ENCODE measurements around the gene NCAN. TPM values are rescaled to one million over a fixed set of nuclear protein-coding genes. Genes with fewer than 3 reads are reported as not detected.

Gene NCAN
- total RNA-seq, 6 experiments from 2014 or later = 0.04 to 0.07 (median 0.06) TPM; not detected in 2

GRCh38 chr19:19267305-19267704 is 55.5 kb downstream of the NCAN start:
- Histone ChIP-seq H3K4me1 (peaks cover 0 to 15% (median 6%) of the 10 kb centered on the region in 4 donors), H3K27me3 (no peaks in the 10 kb centered on the region), H3K9me3 (no peaks in the 10 kb centered on the region), H3K36me3 (no peaks in the 10 kb centered on the region), H3K27ac (no peak overlapping the region), H3K4me3 (no peak overlapping the region)
- intact Hi-C loops (cut with DNase I) = no loop called here
- ATAC-seq (no peak), DNase-seq (no peak)
- WGBS (ENCODE audit: insufficient coverage, low coverage, low lambda C conversion rate, missing lambda C conversion rate) = 96% methylated on average over 3 of the region's 3 CpGs
- TF ChIP-seq CTCF (IDR thresholded peaks at IDR 0.05) (no peak), POLR2A (IDR thresholded peaks at IDR 0.05) (no peak)

- DNase-seq (peak in 2 of 3 donors; percentile 62 to 66), ATAC-seq (peak; percentile 51 to 72 (median 60))
- H3K9me3 ChIP-seq = no peaks in the 10 kb centered on the region
- intact Hi-C loops (cut with DNase I) = no loop called here
- H3K36me3 ChIP-seq = no peaks in the 10 kb centered on the region
- H3K27ac ChIP-seq = no peak overlapping the region
- peaks cover 0 to 21% (median 9%) of the 10 kb centered on the region in 4 donors for H3K4me1 ChIP-seq
- no peak overlapping the region for H3K4me3 ChIP-seq
- H3K27me3 ChIP-seq = no peaks in the 10 kb centered on the region
- WGBS (ENCODE audit: insufficient coverage, low coverage, low lambda C conversion rate, missing lambda C conversion rate) = 71% methylated on average over 2 of the region's 10 CpGs
- no peak for TF ChIP-seq POLR2A (IDR thresholded peaks at IDR 0.05)
- no peak for TF ChIP-seq CTCF (IDR thresholded peaks at IDR 0.05)
These were observed 57.0 kb downstream of the NCAN start for GRCh38 chr19:19268453-19269385.

GRCh38 chr19:19269952-19270694 is 58.4 kb downstream of the NCAN start:
- intact Hi-C loops (cut with DNase I) = no loop called here
- peaks cover 0 to 34% (median 16%) of the 10 kb centered on the region in 4 donors for H3K4me1 ChIP-seq
- H3K4me3 ChIP-seq = no peak overlapping the region
- no peak overlapping the region for H3K27ac ChIP-seq
- WGBS (ENCODE audit: insufficient coverage, low coverage, low lambda C conversion rate, missing lambda C conversion rate) = no CpG with 5 or more reads among the region's 18 CpGs
- H3K9me3 ChIP-seq = no peaks in the 10 kb centered on the region
- H3K27me3 ChIP-seq = no peaks in the 10 kb centered on the region
- H3K36me3 ChIP-seq = no peaks in the 10 kb centered on the region
- no peak for TF ChIP-seq POLR2A (IDR thresholded peaks at IDR 0.05)
- TF ChIP-seq CTCF (IDR thresholded peaks at IDR 0.05) = no peak
- ATAC-seq (no peak), DNase-seq (no peak)

GRCh38 chr19:19270749-19271571 is 59.2 kb downstream of the NCAN start:
- DNase-seq (no peak), ATAC-seq (no peak)
- WGBS (ENCODE audit: insufficient coverage, low coverage, low lambda C conversion rate, missing lambda C conversion rate) = 82% methylated on average over 2 of the region's 8 CpGs
- no peak for TF ChIP-seq POLR2A (IDR thresholded peaks at IDR 0.05)
- no peak for TF ChIP-seq CTCF (IDR thresholded peaks at IDR 0.05)
- Histone ChIP-seq H3K36me3 (peaks cover 0 to under 1% (median 0%) of the 10 kb centered on the region in 4 donors), H3K9me3 (no peaks in the 10 kb centered on the region), H3K27ac (no peak overlapping the region), H3K4me1 (peaks cover 0 to 40% (median 18%) of the 10 kb centered on the region in 4 donors), H3K4me3 (no peak overlapping the region), H3K27me3 (no peaks in the 10 kb centered on the region)
- intact Hi-C loops (cut with DNase I) = no loop called here

Measured in right lobe of liver (tissue), 6 donors.